Peyer's patch (tissue), 4 donors: ENCODE measurements around the gene LPA.

Source experiments
- POLR2A ChIP-seq, 2 donors: fragments of 450-650 bp; IDR thresholded peaks; one replicate each; pipeline ENCODE4 v1.5.1; 2017; ENCODE audit warnings: antibody characterized with exemption in 2 of 2, mild to moderate bottlenecking in 2 of 2, moderate library complexity in 2 of 2
- TF ChIP-seq, protein P1 (sequence below), 6 experiments: fragments of 450-650 bp in 4 of 6; fragments of 200-600 bp in 2 of 6; sonication (generic) in 1 of 6; IDR thresholded peaks; one replicate each; pipeline ENCODE4 v1.5.1; 2017 to 2019; ENCODE audit warnings: antibody characterized with exemption in 6 of 6, mild to moderate bottlenecking in 3 of 6, moderate library complexity in 1 of 6

DNA sequence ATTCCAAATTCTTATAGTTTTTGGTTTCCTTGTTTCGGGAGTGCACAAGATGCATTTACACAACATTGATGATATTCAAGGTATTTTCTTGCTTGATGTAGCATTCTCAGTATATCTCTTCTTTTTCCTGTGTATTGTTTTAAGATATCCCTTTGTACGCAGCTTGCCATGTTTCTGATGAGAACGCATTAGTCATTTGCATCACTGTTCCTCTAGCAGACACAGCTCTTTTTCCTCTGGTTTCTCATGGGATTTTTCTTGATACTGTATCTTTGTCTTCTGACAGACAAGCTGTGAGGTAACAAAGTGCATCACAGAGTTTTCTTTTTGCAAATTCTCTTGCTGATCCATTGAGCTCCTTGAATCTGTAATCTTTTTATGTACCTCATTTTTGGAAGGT lies 169.5 kb downstream of the LPA start:
- TF ChIP-seq, protein P1, sequence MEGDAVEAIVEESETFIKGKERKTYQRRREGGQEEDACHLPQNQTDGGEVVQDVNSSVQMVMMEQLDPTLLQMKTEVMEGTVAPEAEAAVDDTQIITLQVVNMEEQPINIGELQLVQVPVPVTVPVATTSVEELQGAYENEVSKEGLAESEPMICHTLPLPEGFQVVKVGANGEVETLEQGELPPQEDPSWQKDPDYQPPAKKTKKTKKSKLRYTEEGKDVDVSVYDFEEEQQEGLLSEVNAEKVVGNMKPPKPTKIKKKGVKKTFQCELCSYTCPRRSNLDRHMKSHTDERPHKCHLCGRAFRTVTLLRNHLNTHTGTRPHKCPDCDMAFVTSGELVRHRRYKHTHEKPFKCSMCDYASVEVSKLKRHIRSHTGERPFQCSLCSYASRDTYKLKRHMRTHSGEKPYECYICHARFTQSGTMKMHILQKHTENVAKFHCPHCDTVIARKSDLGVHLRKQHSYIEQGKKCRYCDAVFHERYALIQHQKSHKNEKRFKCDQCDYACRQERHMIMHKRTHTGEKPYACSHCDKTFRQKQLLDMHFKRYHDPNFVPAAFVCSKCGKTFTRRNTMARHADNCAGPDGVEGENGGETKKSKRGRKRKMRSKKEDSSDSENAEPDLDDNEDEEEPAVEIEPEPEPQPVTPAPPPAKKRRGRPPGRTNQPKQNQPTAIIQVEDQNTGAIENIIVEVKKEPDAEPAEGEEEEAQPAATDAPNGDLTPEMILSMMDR (IDR thresholded peaks at IDR 0.05): no peak
- TF ChIP-seq POLR2A (IDR thresholded peaks at IDR 0.05): no peak
